ENCODE data around the gene PLIN4. TPM values are rescaled to one million over a fixed set of nuclear protein-coding genes. Genes with fewer than 3 reads are reported as not detected.
A peak's percentile ranks its signal among the peaks of the same experiment; 100 is the strongest.

PLIN4 gene
- total and polyA plus RNA-seq, 2 donors from 2014 or later: 1.6 to 2.2 TPM

DNA sequence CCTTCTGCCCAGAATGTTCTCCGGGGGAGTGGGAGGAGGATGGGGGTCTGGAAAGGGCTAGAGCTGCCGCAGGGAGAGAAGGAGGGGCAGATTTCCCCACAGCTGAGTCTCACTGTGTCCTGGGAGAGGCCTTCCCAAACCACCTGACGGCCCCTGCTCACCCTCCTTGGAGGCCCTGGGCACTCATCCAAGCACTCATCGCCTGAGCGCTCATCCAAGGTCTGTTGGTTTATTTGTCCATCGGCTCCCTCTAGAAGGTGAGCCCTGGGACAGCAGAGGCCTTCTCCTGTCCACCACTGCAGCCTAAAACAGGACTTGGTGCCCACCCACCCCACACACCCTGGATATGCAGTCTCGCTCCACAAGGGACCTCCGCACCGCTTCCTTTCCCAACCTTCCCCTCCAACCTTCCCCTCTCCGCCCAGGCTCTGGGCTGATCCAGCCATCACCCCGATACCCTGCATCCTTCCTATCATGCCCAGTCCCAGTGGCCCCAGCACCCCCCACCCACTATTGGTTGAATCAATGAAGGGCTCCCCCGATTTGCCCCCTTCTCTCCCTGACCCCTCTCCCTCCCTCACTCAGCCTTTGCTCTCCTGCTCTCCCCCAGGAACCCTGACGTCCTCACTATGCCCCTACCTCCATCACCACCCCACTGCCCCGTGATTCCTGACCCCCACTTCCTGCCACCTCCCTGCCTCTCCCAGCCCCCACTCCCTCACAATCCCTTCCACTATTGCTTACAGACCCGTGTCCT, 62.4 kb downstream of the PLIN4 start:
- Histone ChIP-seq H3K36me3 (ENCODE audit: control insufficient read depth in 2 of 3, insufficient read depth in 3 of 3, low read length in 3 of 3) (peaks cover 3 to 18% (median 11%) of the 10 kb centered on the region in 3 donors), H3K27me3 (ENCODE audit: control insufficient read depth, insufficient read depth, low read length) (no peaks in the 10 kb centered on the region), H3K27ac (ENCODE audit: low read depth in 2 of 2, low read length in 2 of 2) (peak overlapping the region in 1 of 2 donors; percentile 14), H3K4me3 (ENCODE audit: low read length in 3 of 3) (peak overlapping the region in 2 of 3 donors; percentile 37 to 78), H3K9ac (ENCODE audit: low read length in 3 of 3) (peak overlapping the region in 1 of 3 donors; percentile 81), H3K9me3 (ENCODE audit: control insufficient read depth in 2 of 3, insufficient read depth in 1 of 3, low read length in 3 of 3) (no peaks in the 10 kb centered on the region), H3K4me1 (ENCODE audit: control insufficient read depth in 2 of 3, insufficient read depth in 2 of 3, low read depth in 1 of 3, low read length in 3 of 3) (peaks cover 0 to 18% (median 7%) of the 10 kb centered on the region in 3 donors)
- intact Hi-C loops (cut with DNase I): no loop called here
- FAIRE-seq (no peak), DNase-seq (peak; percentile 85 to 92 (median 90))
- TF ChIP-seq, protein P1, sequence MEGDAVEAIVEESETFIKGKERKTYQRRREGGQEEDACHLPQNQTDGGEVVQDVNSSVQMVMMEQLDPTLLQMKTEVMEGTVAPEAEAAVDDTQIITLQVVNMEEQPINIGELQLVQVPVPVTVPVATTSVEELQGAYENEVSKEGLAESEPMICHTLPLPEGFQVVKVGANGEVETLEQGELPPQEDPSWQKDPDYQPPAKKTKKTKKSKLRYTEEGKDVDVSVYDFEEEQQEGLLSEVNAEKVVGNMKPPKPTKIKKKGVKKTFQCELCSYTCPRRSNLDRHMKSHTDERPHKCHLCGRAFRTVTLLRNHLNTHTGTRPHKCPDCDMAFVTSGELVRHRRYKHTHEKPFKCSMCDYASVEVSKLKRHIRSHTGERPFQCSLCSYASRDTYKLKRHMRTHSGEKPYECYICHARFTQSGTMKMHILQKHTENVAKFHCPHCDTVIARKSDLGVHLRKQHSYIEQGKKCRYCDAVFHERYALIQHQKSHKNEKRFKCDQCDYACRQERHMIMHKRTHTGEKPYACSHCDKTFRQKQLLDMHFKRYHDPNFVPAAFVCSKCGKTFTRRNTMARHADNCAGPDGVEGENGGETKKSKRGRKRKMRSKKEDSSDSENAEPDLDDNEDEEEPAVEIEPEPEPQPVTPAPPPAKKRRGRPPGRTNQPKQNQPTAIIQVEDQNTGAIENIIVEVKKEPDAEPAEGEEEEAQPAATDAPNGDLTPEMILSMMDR (IDR thresholded peaks at IDR 0.05; ENCODE audit: borderline replicate concordance, extremely low read depth, insufficient read depth): no peak

DNA sequence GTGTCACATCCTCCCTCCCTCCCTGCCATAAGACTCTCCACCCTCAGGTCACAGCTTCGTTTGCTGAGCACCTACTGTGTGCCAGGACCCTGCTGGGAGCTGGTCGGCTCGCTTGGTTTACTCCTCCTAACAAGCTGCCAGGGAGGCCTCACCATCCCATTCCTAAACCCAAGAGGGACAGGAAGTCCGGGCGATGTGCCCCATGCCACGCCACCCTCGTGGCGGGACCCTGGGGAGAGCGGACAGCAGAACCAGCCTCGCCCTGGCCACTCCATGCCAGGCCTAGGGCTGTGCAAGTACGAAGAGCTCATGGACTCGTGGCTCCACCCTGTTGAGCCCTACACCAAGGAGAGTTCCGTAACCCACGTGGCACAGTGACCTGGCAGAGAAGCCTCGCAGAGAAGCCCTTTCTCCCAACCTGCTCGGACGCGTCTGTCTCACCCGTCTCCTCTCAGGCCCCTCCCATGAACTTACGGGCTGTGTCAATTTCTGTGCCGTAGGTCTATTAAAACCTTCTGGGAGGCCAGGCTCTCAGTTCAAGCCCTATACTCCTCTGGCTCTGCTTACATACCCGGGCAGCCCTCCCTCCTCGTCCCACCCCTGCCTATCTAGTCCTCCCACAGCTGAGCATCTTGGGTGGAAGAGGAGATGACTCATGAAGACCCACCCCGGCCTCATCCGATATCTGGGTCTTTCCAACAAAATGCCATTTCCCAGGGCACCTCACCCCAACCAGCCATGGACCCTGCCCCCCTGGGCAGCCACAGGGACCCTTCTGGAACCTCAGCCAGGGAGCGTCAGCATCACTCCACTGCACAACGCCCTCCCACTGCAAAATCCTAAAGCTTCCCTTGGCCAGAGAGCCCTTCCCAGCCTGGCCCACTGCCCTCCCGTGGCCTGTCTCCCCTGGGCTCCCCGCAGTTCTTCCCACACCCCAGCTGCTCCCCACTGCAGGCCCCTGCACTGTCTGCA, 63.3 kb downstream of the PLIN4 start:
- DNase-seq (peak in 4 of 5 donors; percentile 55 to 76 (median 60)), FAIRE-seq (no peak)
- H3K27ac ChIP-seq (ENCODE audit: low read depth in 2 of 2, low read length in 2 of 2): peak overlapping the region in 1 of 2 donors; percentile 14
- no peaks in the 10 kb centered on the region for H3K9me3 ChIP-seq (ENCODE audit: control insufficient read depth in 2 of 3, insufficient read depth in 1 of 3, low read length in 3 of 3)
- peaks cover 3 to 18% (median 13%) of the 10 kb centered on the region in 3 donors for H3K36me3 ChIP-seq (ENCODE audit: control insufficient read depth in 2 of 3, insufficient read depth in 3 of 3, low read length in 3 of 3)
- H3K4me1 ChIP-seq (ENCODE audit: control insufficient read depth in 2 of 3, insufficient read depth in 2 of 3, low read depth in 1 of 3, low read length in 3 of 3): peaks cover 0 to 18% (median 7%) of the 10 kb centered on the region in 3 donors
- intact Hi-C loops (cut with DNase I): no loop called here
- H3K27me3 ChIP-seq (ENCODE audit: control insufficient read depth, insufficient read depth, low read length): no peaks in the 10 kb centered on the region
- peak overlapping the region in 1 of 3 donors; percentile 22 for H3K9ac ChIP-seq (ENCODE audit: low read length in 3 of 3)
- TF ChIP-seq, protein P1 (IDR thresholded peaks at IDR 0.05; ENCODE audit: borderline replicate concordance, extremely low read depth, insufficient read depth): no peak
- no peak overlapping the region for H3K4me3 ChIP-seq (ENCODE audit: low read length in 3 of 3)

DNA sequence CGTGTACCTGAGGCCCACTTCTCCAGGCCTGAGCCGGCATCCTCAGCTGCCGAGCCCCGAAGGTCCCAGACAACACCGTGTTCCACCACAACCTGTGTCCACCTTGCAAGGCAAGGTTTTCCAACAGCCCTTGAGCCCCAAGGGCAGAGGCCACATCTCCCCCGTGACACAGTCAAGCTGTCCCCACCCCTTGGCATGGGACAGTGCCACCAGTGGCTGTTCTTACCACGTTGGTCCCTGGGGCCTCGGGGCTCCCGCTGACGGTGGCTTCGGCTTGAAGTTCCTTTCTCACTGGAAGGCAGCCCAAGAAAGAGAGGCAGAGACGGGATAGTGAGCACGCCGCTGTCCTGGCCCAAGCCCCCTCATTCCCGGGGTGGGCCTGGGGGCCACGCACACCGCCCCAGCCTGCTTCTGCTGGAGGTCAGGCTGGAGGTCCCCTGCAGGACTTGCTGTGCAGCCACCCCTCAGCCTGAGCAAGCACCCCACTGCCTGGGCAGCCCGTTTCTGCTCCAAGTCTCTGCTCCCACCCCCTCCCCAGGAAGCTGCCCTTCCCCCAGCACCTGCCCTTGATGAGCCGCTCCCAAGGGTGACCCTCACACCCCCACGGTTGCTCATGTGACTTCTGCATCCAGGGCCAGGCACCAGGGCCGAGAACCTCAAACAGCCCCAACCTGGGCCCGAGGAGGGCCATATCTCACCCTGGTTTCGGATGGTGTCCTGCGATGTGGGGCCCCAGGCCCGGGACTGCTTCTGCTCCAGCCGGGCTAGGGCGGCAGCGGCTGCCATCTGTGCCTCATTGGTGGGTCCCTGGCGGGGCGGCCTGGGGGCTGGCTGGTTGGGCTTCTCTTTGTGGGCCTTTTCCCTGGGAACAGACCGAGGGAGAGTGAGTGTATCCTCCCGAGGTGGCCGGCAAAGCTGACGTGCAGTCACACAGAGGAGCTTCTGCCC, 64.8 kb downstream of the PLIN4 start:
- TF ChIP-seq, protein P1 (IDR thresholded peaks at IDR 0.05; ENCODE audit: borderline replicate concordance, extremely low read depth, insufficient read depth): no peak
- Histone ChIP-seq H3K9me3 (ENCODE audit: control insufficient read depth in 2 of 3, insufficient read depth in 1 of 3, low read length in 3 of 3) (no peaks in the 10 kb centered on the region), H3K36me3 (ENCODE audit: control insufficient read depth in 2 of 3, insufficient read depth in 3 of 3, low read length in 3 of 3) (peaks cover 3 to 30% (median 20%) of the 10 kb centered on the region in 3 donors), H3K4me3 (ENCODE audit: low read length in 3 of 3) (no peak overlapping the region), H3K4me1 (ENCODE audit: control insufficient read depth in 2 of 3, insufficient read depth in 2 of 3, low read depth in 1 of 3, low read length in 3 of 3) (peaks cover 0 to 18% (median 7%) of the 10 kb centered on the region in 3 donors), H3K27me3 (ENCODE audit: control insufficient read depth, insufficient read depth, low read length) (no peaks in the 10 kb centered on the region), H3K27ac (ENCODE audit: low read depth in 2 of 2, low read length in 2 of 2) (no peak overlapping the region), H3K9ac (ENCODE audit: low read length in 3 of 3) (no peak overlapping the region)
- no peak for FAIRE-seq
- intact Hi-C loops (cut with DNase I): no loop called here
- peak in 1 of 5 donors; percentile 52 for DNase-seq

Measured in kidney (tissue), 14 donors.